HEK293 (cell line): Measurements from ENCODE around the gene CDR2L.

Source experiments
- CTCF ChIA-PET: fragments of 350-600 bp; formaldehyde crosslinking; extraction: SDS; loops from one replicate; lab custom pipeline; 2021; ENCODE audit warnings: antibody characterized with exemption; lab: Yijun Ruan, JAX
- POLR2A ChIA-PET: fragments of 300-600 bp; formaldehyde crosslinking; extraction: SDS; loops from one replicate; lab custom pipeline; 2020; ENCODE audit warnings: antibody characterized with exemption, inconsistent platforms; lab: Yijun Ruan, JAX
- H3K27ac ChIP-seq: fragments of 200-500 bp; sonication (Bioruptor generic); 2 replicates; pipeline ENCODE4 v1.5.1; 2014; ENCODE audit warnings: low read depth, low read length, control low read depth, inconsistent platforms; ENCODE audit errors: extremely low read depth
- H3K36me3 ChIP-seq, 2 experiments: fragments of 200-500 bp in 1 of 2; sonication (Bioruptor generic) in 1 of 2; 1 replicate in 1 of 2; 2 replicates in 1 of 2; pipeline ENCODE4 v1.5.1; 2014 to 2017; ENCODE audit warnings: inconsistent platforms in 2 of 2, low read length in 2 of 2; ENCODE audit not compliant: control insufficient read depth in 2 of 2, insufficient read depth in 1 of 2
- H3K4me1 ChIP-seq: fragments of 200-500 bp; sonication (Bioruptor generic); 2 replicates; pipeline ENCODE4 v1.5.1; 2014; ENCODE audit warnings: mild to moderate bottlenecking, low read length, inconsistent platforms; ENCODE audit not compliant: control insufficient read depth, insufficient read depth
- H3K4me3 ChIP-seq: 2 replicates; pipeline ENCODE4 v1.5.1; 2011; ENCODE audit warnings: low read depth, mild to moderate bottlenecking, control low read depth, low read length, moderate library complexity
- H3K9me3 ChIP-seq: fragments of 200-500 bp; sonication (Bioruptor generic); 2 replicates; pipeline ENCODE4 v1.5.1; 2014; ENCODE audit warnings: low read depth, low read length, inconsistent platforms; ENCODE audit not compliant: control insufficient read depth, insufficient read depth
- KLF1 ChIP-seq: fragments of 450-650 bp; formaldehyde crosslinking; IDR thresholded peaks from 2 replicates; pipeline ENCODE4 v1.5.1; 2016; ENCODE audit warnings: missing biosample characterization, missing genetic modification characterization
- RBAK ChIP-seq: fragments of 450-650 bp; formaldehyde crosslinking; IDR thresholded peaks from 2 replicates; pipeline ENCODE4 v1.5.1; 2016; ENCODE audit warnings: missing biosample characterization, missing genetic modification characterization
- ZEB2 ChIP-seq: fragments of 450-650 bp; formaldehyde crosslinking; IDR thresholded peaks from 2 replicates; pipeline ENCODE4 v1.5.1; 2016; ENCODE audit warnings: missing biosample characterization, missing genetic modification characterization
- ZFHX2 ChIP-seq: fragments of 450-650 bp; formaldehyde crosslinking; conservative IDR thresholded peaks from 2 replicates; pipeline ENCODE4 v1.5.1; 2016; ENCODE audit warnings: missing biosample characterization, missing genetic modification characterization
- ZNF2 ChIP-seq: fragments of 450-650 bp; formaldehyde crosslinking; IDR thresholded peaks from 2 replicates; pipeline ENCODE4 v1.5.1; 2016; ENCODE audit warnings: missing biosample characterization, missing genetic modification characterization
- ZNF280C ChIP-seq: fragments of 450-650 bp; formaldehyde crosslinking; IDR thresholded peaks from 2 replicates; pipeline ENCODE4 v1.5.1; 2016; ENCODE audit warnings: missing biosample characterization, missing genetic modification characterization
- ZNF311 ChIP-seq: fragments of 450-650 bp; formaldehyde crosslinking; IDR thresholded peaks from 2 replicates; pipeline ENCODE4 v1.5.1; 2017; ENCODE audit warnings: missing biosample characterization, missing genetic modification characterization, borderline replicate concordance
- ZNF391 ChIP-seq: fragments of 450-650 bp; formaldehyde crosslinking; IDR thresholded peaks from 2 replicates; pipeline ENCODE4 v1.5.1; 2016; ENCODE audit warnings: low read depth, missing biosample characterization, missing genetic modification characterization, borderline replicate concordance
- ZNF416 ChIP-seq: fragments of 450-650 bp; formaldehyde crosslinking; IDR thresholded peaks from 2 replicates; pipeline ENCODE4 v1.5.1; 2016; ENCODE audit warnings: missing biosample characterization, missing genetic modification characterization
- ZNF449 ChIP-seq: fragments of 450-650 bp; formaldehyde crosslinking; IDR thresholded peaks from 2 replicates; pipeline ENCODE4 v1.5.1; 2017; ENCODE audit warnings: missing biosample characterization, mild to moderate bottlenecking, missing genetic modification characterization, moderate library complexity
- ZNF623 ChIP-seq: fragments of 450-650 bp; formaldehyde crosslinking; IDR thresholded peaks from 2 replicates; pipeline ENCODE4 v1.5.1; 2016; ENCODE audit warnings: missing biosample characterization, missing genetic modification characterization
- ZNF654 ChIP-seq: fragments of 450-650 bp; formaldehyde crosslinking; IDR thresholded peaks from 2 replicates; pipeline ENCODE4 v1.5.1; 2016; ENCODE audit warnings: low read depth, missing biosample characterization, missing genetic modification characterization
- ZNF701 ChIP-seq: fragments of 450-650 bp; formaldehyde crosslinking; IDR thresholded peaks from 2 replicates; pipeline ENCODE4 v1.5.1; 2016; ENCODE audit warnings: missing biosample characterization, missing genetic modification characterization
- ZNF777 ChIP-seq: fragments of 450-650 bp; formaldehyde crosslinking; IDR thresholded peaks from 2 replicates; pipeline ENCODE4 v1.5.1; 2017; ENCODE audit warnings: missing biosample characterization, missing genetic modification characterization, borderline replicate concordance

Gene CDR2L

GRCh38 chr17:74953134-74953687, 34.2 kb upstream of the CDR2L start:
- ChIA-PET CTCF (interaction anchor here (0.6 to 1.4 kb wide), 4 partner anchors 9 to 1347 kb away, joined by 3 to 5 read pairs (median 4); no protein-coding TSS in a partner anchor), POLR2A (no interaction called here)
- no peaks in the 10 kb centered on the region for H3K9me3 ChIP-seq
- H3K4me1 ChIP-seq: no peaks in the 10 kb centered on the region
- no peak overlapping the region for H3K4me3 ChIP-seq
- H3K27ac ChIP-seq: no peak overlapping the region
- no peak for TF ChIP-seq ZNF416 (tag by site-specific recombination)
- peak; percentile 58; the same call in 1 of the 2 replicates for TF ChIP-seq ZNF449 (tag by site-specific recombination)
- TF ChIP-seq ZNF777 (tag by site-specific recombination): no peak
- TF ChIP-seq ZNF2 (tag by site-specific recombination): no peak
- peak; percentile 28; the same call in 1 of the 2 replicates for TF ChIP-seq KLF1
- no peak for TF ChIP-seq ZNF280C
- TF ChIP-seq RBAK: no peak
- TF ChIP-seq ZEB2 (tag by site-specific recombination): no peak
- H3K36me3 ChIP-seq: peaks cover 0 to 11% of the 10 kb centered on the region in 2 experiments; a peak in 2 of 3 replicates

- TF ChIP-seq ZNF391 (tag by site-specific recombination) (no peak), ZNF701 (tag by site-specific recombination) (no peak), ZNF654 (tag by site-specific recombination) (no peak), ZFHX2 (tag by site-specific recombination) (peak; percentile 34)
- ChIA-PET CTCF (no interaction called here), POLR2A (no interaction called here)
- Histone ChIP-seq H3K4me3 (no peak overlapping the region), H3K27ac (no peak overlapping the region), H3K9me3 (no peaks in the 10 kb centered on the region), H3K36me3 (peaks cover 0 to 11% of the 10 kb centered on the region in 2 experiments; a peak in 2 of 3 replicates), H3K4me1 (no peaks in the 10 kb centered on the region)
Observed at GRCh38 chr17:74954115-74954514, 33.3 kb upstream of the CDR2L start.

- no peaks in the 10 kb centered on the region for H3K9me3 ChIP-seq
- CTCF ChIA-PET: interaction anchor here (4.9 kb wide), 1 partner anchor 162 kb away, joined by 42 read pairs; no protein-coding TSS in a partner anchor
- H3K4me3 ChIP-seq: no peak overlapping the region
- H3K27ac ChIP-seq: no peak overlapping the region
- H3K36me3 ChIP-seq: peaks cover 0 to 13% of the 10 kb centered on the region in 2 experiments; a peak in 2 of 3 replicates
- POLR2A ChIA-PET: no interaction called here
- no peaks in the 10 kb centered on the region for H3K4me1 ChIP-seq
- TF ChIP-seq ZNF311 (tag by site-specific recombination) (no peak), ZNF623 (tag by site-specific recombination) (peak; percentile 97)
Observed at GRCh38 chr17:74954665-74955421, 32.6 kb upstream of the CDR2L start.
